ENCODE results near the gene VWA3B. TPM values are rescaled to one million over a fixed set of nuclear protein-coding genes. Genes with fewer than 3 reads are reported as not detected.

Gene VWA3B
- total RNA-seq, 6 experiments from 2014 or later: 0.09 to 0.24 (median 0.13) TPM; not detected in 2

- H3K9me3 ChIP-seq: no peaks in the 10 kb centered on the region
- 63% methylated on average over 2 of the region's 2 CpGs for WGBS (ENCODE audit: insufficient coverage, low coverage, low lambda C conversion rate, missing lambda C conversion rate)
- intact Hi-C loops (cut with DNase I): no loop called here
- no peak overlapping the region for H3K4me3 ChIP-seq
- H3K27me3 ChIP-seq: no peaks in the 10 kb centered on the region
- no peaks in the 10 kb centered on the region for H3K36me3 ChIP-seq
- DNase-seq: no peak
- ATAC-seq: no peak
- no peaks in the 10 kb centered on the region for H3K4me1 ChIP-seq
- H3K27ac ChIP-seq: no peak overlapping the region
- TF ChIP-seq POLR2A (IDR thresholded peaks at IDR 0.05): no peak
- TF ChIP-seq, protein P1, sequence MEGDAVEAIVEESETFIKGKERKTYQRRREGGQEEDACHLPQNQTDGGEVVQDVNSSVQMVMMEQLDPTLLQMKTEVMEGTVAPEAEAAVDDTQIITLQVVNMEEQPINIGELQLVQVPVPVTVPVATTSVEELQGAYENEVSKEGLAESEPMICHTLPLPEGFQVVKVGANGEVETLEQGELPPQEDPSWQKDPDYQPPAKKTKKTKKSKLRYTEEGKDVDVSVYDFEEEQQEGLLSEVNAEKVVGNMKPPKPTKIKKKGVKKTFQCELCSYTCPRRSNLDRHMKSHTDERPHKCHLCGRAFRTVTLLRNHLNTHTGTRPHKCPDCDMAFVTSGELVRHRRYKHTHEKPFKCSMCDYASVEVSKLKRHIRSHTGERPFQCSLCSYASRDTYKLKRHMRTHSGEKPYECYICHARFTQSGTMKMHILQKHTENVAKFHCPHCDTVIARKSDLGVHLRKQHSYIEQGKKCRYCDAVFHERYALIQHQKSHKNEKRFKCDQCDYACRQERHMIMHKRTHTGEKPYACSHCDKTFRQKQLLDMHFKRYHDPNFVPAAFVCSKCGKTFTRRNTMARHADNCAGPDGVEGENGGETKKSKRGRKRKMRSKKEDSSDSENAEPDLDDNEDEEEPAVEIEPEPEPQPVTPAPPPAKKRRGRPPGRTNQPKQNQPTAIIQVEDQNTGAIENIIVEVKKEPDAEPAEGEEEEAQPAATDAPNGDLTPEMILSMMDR (IDR thresholded peaks at IDR 0.05): no peak
Measured at GRCh38 chr2:98172951-98173350, 86.0 kb downstream of the VWA3B start.

DNA sequence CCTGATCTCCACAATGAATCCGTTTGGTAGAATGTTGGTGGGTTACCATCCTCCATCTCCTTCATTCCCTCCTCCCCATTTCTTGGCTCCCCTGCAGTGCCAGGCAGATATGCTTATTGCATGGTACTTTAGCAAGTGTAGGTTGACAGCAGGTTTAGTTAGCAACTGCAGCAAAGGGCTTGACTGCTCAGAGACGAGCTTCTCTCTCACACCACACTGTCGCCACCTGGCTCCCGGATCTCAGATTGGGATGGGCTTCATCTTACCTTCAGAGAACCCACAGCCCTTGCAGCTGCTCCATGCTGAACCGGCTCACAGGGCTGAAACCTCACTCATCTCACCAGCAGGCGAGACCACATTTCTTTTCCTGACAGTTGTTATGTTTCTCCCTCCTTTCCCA is 88.8 kb downstream of the VWA3B start:
- WGBS (ENCODE audit: insufficient coverage, low coverage, low lambda C conversion rate, missing lambda C conversion rate): 50% methylated on average over 1 of the region's 6 CpGs
- DNase-seq (no peak), ATAC-seq (peak; percentile 46 to 62 (median 57))
- Histone ChIP-seq H3K4me1 (no peaks in the 10 kb centered on the region), H3K27me3 (no peaks in the 10 kb centered on the region), H3K4me3 (no peak overlapping the region), H3K27ac (no peak overlapping the region), H3K36me3 (no peaks in the 10 kb centered on the region), H3K9me3 (no peaks in the 10 kb centered on the region)
- TF ChIP-seq POLR2A (IDR thresholded peaks at IDR 0.05): no peak
- TF ChIP-seq, protein P1 (IDR thresholded peaks at IDR 0.05): peak in 3 of 4 donors; percentile 12 to 32 (median 19)
- intact Hi-C loops (cut with DNase I): no loop called here

DNA sequence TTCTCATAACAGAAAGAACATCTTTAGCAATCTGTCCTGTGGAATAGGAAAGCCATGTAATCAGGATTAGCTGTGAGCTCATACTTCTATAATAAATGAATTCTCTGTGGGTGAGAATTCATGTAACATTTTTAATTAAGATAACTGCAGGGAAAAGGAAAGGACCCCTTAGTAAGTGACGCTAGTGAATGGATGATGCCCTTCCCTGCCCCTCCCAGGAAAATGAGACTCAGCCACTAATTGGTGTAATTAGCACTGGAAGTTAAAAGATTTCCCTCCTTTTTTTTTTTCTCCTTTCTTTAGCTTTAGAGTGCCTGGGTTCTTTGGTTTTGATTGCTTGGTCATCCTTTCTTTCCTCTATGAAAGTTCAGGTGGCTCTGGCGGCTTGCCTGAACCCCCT is 90.3 kb downstream of the VWA3B start:
- Histone ChIP-seq H3K27ac (no peak overlapping the region), H3K36me3 (no peaks in the 10 kb centered on the region), H3K4me1 (no peaks in the 10 kb centered on the region), H3K9me3 (no peaks in the 10 kb centered on the region), H3K4me3 (no peak overlapping the region), H3K27me3 (no peaks in the 10 kb centered on the region)
- ATAC-seq (no peak), DNase-seq (no peak)
- intact Hi-C loops (cut with DNase I): no loop called here
- 20% methylated on average over 2 of the region's 2 CpGs for WGBS (ENCODE audit: insufficient coverage, low coverage, low lambda C conversion rate, missing lambda C conversion rate)
- TF ChIP-seq, protein P1 (IDR thresholded peaks at IDR 0.05): no peak
- no peak for TF ChIP-seq POLR2A (IDR thresholded peaks at IDR 0.05)

DNA sequence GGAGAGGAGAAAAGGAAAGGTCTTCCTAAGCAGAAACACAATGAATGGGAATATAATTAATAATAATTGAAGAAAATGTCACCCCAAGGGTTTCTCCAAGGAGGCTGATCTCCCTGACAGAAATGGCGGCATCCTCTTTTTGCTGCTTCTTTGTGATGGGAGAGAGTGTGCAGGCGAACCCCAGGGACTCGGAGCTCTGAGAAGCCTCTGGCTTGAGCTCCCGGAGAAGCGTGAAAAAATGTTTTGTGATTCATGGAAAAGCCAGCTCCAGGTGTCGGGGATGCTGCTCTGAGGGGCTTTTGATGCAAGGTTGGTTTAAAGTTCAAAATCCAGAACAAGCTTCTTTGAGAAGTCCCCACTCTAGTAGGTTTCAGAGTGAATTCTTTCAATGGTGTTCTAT is 91.0 kb downstream of the VWA3B start:
- Histone ChIP-seq H3K4me1 (no peaks in the 10 kb centered on the region), H3K9me3 (no peaks in the 10 kb centered on the region), H3K27ac (no peak overlapping the region), H3K36me3 (no peaks in the 10 kb centered on the region), H3K27me3 (no peaks in the 10 kb centered on the region), H3K4me3 (no peak overlapping the region)
- 50% methylated on average over 6 of the region's 6 CpGs for WGBS (ENCODE audit: insufficient coverage, low coverage, low lambda C conversion rate, missing lambda C conversion rate)
- TF ChIP-seq POLR2A (IDR thresholded peaks at IDR 0.05): no peak
- TF ChIP-seq, protein P1 (IDR thresholded peaks at IDR 0.05): no peak
- ATAC-seq (no peak), DNase-seq (no peak)
- intact Hi-C loops (cut with DNase I): no loop called here

DNA sequence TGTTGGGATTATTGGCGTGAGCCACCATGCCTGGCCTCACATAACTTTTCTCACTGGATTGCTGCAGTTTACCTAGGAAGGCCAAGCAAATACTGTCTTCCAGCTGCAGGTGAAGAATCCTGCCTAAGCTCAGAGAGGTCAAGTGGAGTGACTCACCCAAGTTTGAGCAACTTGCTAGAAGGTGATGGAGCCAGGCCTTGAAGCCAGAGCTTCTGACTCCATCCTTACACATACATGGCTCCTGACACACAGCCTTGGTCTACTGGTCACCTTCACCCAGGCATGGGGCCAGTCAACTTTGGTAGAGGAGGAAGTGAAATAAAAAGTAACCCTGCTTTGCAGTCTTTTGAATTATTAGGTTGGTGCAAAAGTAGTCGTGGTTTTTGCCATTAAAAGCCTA is 93.5 kb downstream of the VWA3B start:
- ATAC-seq (no peak), DNase-seq (no peak)
- intact Hi-C loops (cut with DNase I): no loop called here
- 58% methylated on average over 2 of the region's 2 CpGs for WGBS (ENCODE audit: insufficient coverage, low coverage, low lambda C conversion rate, missing lambda C conversion rate)
- H3K9me3 ChIP-seq: no peaks in the 10 kb centered on the region
- no peaks in the 10 kb centered on the region for H3K4me1 ChIP-seq
- H3K36me3 ChIP-seq: no peaks in the 10 kb centered on the region
- no peak for TF ChIP-seq POLR2A (IDR thresholded peaks at IDR 0.05)
- TF ChIP-seq, protein P1 (IDR thresholded peaks at IDR 0.05): no peak
- H3K27ac ChIP-seq: no peak overlapping the region
- no peaks in the 10 kb centered on the region for H3K27me3 ChIP-seq
- no peak overlapping the region for H3K4me3 ChIP-seq
